Thoracic aorta (tissue), 2 donors: Measurements from ENCODE around the gene TBX18. TPM values are rescaled to one million over a fixed set of nuclear protein-coding genes. Genes with fewer than 3 reads are reported as not detected.

Experiments used
- ATAC-seq: fragments of 150-250 bp; one replicate; pipeline ENCODE4 v1.8.0; 2017; ENCODE audit warnings: low read depth; ENCODE audit not compliant: insufficient number of reproducible peaks, low FRiP score
- DNase-seq: peaks from one replicate; pipeline ENCODE4 v3.0.0-alpha.2; 2020; ENCODE audit warnings: low spot score
- H3K27ac ChIP-seq, 2 donors: fragments of 200-600 bp; sonication (generic); 1 replicate in 1 of 2; 2 replicates in 1 of 2; pipeline ENCODE4 v1.5.1; 2016; ENCODE audit warnings: mild to moderate bottlenecking in 2 of 2, moderate library complexity in 2 of 2
- H3K27me3 ChIP-seq: fragments of 200-600 bp; sonication (generic); replicated peaks from 2 replicates; pipeline ENCODE4 v1.6.0; 2016; ENCODE audit warnings: mild to moderate bottlenecking; ENCODE audit not compliant: insufficient read depth
- H3K36me3 ChIP-seq: fragments of 200-600 bp; sonication (generic); one replicate; pipeline ENCODE4 v1.5.1; 2016
- H3K4me1 ChIP-seq, 2 donors: fragments of 200-600 bp; sonication (generic); 1 replicate in 1 of 2; 2 replicates in 1 of 2; pipeline versions ENCODE4 v1.5.1 to v1.6.0; 2016; ENCODE audit warnings: low read depth in 2 of 2, mild to moderate bottlenecking in 1 of 2; ENCODE audit not compliant: control insufficient read depth in 1 of 2
- H3K4me3 ChIP-seq: fragments of 200-600 bp; sonication (generic); 2 replicates; pipeline ENCODE4 v1.5.1; 2016; ENCODE audit warnings: mild to moderate bottlenecking
- H3K9me3 ChIP-seq: fragments of 200-600 bp; sonication (generic); 2 replicates; pipeline ENCODE4 v1.5.1; 2016
- CTCF ChIP-seq: fragments of 200-600 bp; sonication (generic); IDR thresholded peaks from one replicate; pipeline ENCODE4 v1.5.1; 2019; ENCODE audit warnings: antibody characterized with exemption
- total RNA-seq, 2 donors: library from RNA; depleted of rRNA; stranded (reverse); fragments of >200 nt; gene quantifications; one replicate each; pipeline versions ENCODE4 v1.1.0 to v1.2.3, GENCODE V29; 2016

Gene TBX18
- total RNA-seq, 2 donors from 2014 or later = 53.5 to 85.4 TPM

GRCh38 chr6:84766799-84767525 is 2.6 kb upstream of the TBX18 start:
- no peak overlapping the region for H3K4me3 ChIP-seq
- no peak for DNase-seq
- no peak for TF ChIP-seq CTCF
- H3K27me3 ChIP-seq = no peaks in the 10 kb centered on the region
- no peaks in the 10 kb centered on the region for H3K9me3 ChIP-seq
- H3K4me1 ChIP-seq = no peaks in the 10 kb centered on the region
- H3K27ac ChIP-seq = peak overlapping the region in 1 of 2 donors; percentile 75
- ATAC-seq = no peak
- H3K36me3 ChIP-seq = no peaks in the 10 kb centered on the region

GRCh38 chr6:84766118-84766798 is 1.9 kb upstream of the TBX18 start:
- TF ChIP-seq CTCF = no peak
- Histone ChIP-seq H3K27me3 (no peaks in the 10 kb centered on the region), H3K27ac (no peak overlapping the region), H3K4me3 (no peak overlapping the region), H3K4me1 (no peaks in the 10 kb centered on the region), H3K36me3 (no peaks in the 10 kb centered on the region), H3K9me3 (no peaks in the 10 kb centered on the region)
- DNase-seq (no peak), ATAC-seq (no peak)

GRCh38 chr6:84763886-84764331 is 489 bp downstream of the TBX18 start:
- ATAC-seq = no peak
- peak overlapping the region; percentile 96 for H3K4me3 ChIP-seq
- TF ChIP-seq CTCF = no peak
- peak overlapping the region; percentile 99 to 100 for H3K27ac ChIP-seq
- no peaks in the 10 kb centered on the region for H3K9me3 ChIP-seq
- DNase-seq = no peak
- H3K27me3 ChIP-seq = no peaks in the 10 kb centered on the region
- H3K4me1 ChIP-seq = peaks cover 1 to 5% of the 10 kb centered on the region in 2 donors
- H3K36me3 ChIP-seq = no peaks in the 10 kb centered on the region

GRCh38 chr6:84763003-84763885 is 1.2 kb downstream of the TBX18 start:
- H3K27ac ChIP-seq = peak overlapping the region; percentile 99 to 100
- peak overlapping the region; percentile 96 for H3K4me3 ChIP-seq
- no peak for TF ChIP-seq CTCF
- H3K9me3 ChIP-seq = no peaks in the 10 kb centered on the region
- no peaks in the 10 kb centered on the region for H3K36me3 ChIP-seq
- DNase-seq (peak; percentile 40), ATAC-seq (peak; percentile 78)
- H3K4me1 ChIP-seq = peaks cover 3 to 9% of the 10 kb centered on the region in 2 donors
- no peaks in the 10 kb centered on the region for H3K27me3 ChIP-seq
